Stimulated activated CD4-positive, alpha-beta T cell treated with anti-CD3 and anti-CD28 coated beads, Interleukin-4, amount 100 ng/mL, for 48 hours (primary cell): ENCODE results near the gene PCNX2.
A peak's percentile ranks its signal among the peaks of the same experiment; 100 is the strongest.

Experiments used
- DNase-seq, 2 donors: peaks; one replicate each; pipeline ENCODE4 v3.0.0-alpha.2; 2020; ENCODE audit warnings: low read depth in 2 of 2

PCNX2 gene

GRCh38 chr1:233256789-233257188 is 38.7 kb downstream of the PCNX2 start:
- no peak for DNase-seq

- no peak for DNase-seq
These were observed 39.3 kb downstream of the PCNX2 start for GRCh38 chr1:233256191-233256590.

GRCh38 chr1:233255145-233255544 is 40.4 kb downstream of the PCNX2 start:
- no peak for DNase-seq

- DNase-seq, result no peak
These were observed 41.6 kb downstream of the PCNX2 start for GRCh38 chr1:233253832-233254331.

- no peak for DNase-seq
These were observed 42.2 kb downstream of the PCNX2 start for GRCh38 chr1:233253231-233253831.

GRCh38 chr1:233252441-233252840 is 43.1 kb downstream of the PCNX2 start:
- no peak for DNase-seq

GRCh38 chr1:233251201-233251720 is 44.3 kb downstream of the PCNX2 start:
- DNase-seq, result no peak

GRCh38 chr1:233248014-233248413 is 47.5 kb downstream of the PCNX2 start:
- DNase-seq, result no peak

GRCh38 chr1:233246965-233247364 is 48.6 kb downstream of the PCNX2 start:
- DNase-seq, result no peak

- no peak for DNase-seq
These were observed 50.2 kb downstream of the PCNX2 start for GRCh38 chr1:233245191-233245765.

- DNase-seq, result no peak
These were observed 51.3 kb downstream of the PCNX2 start for GRCh38 chr1:233244183-233244582.

- no peak for DNase-seq
These were observed 52.6 kb downstream of the PCNX2 start for GRCh38 chr1:233242827-233243483.

GRCh38 chr1:233241759-233242158 is 53.8 kb downstream of the PCNX2 start:
- DNase-seq, result no peak

GRCh38 chr1:233240829-233241682 is 54.5 kb downstream of the PCNX2 start:
- peak; percentile 3 to 4 for DNase-seq

- no peak for DNase-seq
These were observed 55.2 kb downstream of the PCNX2 start for GRCh38 chr1:233240371-233240770.

- no peak for DNase-seq
These were observed 56.6 kb downstream of the PCNX2 start for GRCh38 chr1:233238884-233239431.

GRCh38 chr1:233237647-233238046 is 57.9 kb downstream of the PCNX2 start:
- DNase-seq, result no peak

GRCh38 chr1:233233508-233234040 is 62.0 kb downstream of the PCNX2 start:
- DNase-seq, result no peak

- no peak for DNase-seq
These were observed 65.5 kb downstream of the PCNX2 start for GRCh38 chr1:233230011-233230410.

GRCh38 chr1:233229288-233229687 is 66.2 kb downstream of the PCNX2 start:
- DNase-seq, result no peak

GRCh38 chr1:233227930-233228465 is 67.5 kb downstream of the PCNX2 start:
- no peak for DNase-seq
